GM12874 (cell line): ENCODE data around the gene GNAT2.

Source experiments
- CTCF ChIP-seq: IDR thresholded peaks from 2 replicates; pipeline ENCODE4 v1.5.1; 2011; ENCODE audit warnings: low read depth, mild to moderate bottlenecking, control low read depth, low read length, moderate library complexity; ENCODE audit not compliant: insufficient read depth

GNAT2 gene

DNA sequence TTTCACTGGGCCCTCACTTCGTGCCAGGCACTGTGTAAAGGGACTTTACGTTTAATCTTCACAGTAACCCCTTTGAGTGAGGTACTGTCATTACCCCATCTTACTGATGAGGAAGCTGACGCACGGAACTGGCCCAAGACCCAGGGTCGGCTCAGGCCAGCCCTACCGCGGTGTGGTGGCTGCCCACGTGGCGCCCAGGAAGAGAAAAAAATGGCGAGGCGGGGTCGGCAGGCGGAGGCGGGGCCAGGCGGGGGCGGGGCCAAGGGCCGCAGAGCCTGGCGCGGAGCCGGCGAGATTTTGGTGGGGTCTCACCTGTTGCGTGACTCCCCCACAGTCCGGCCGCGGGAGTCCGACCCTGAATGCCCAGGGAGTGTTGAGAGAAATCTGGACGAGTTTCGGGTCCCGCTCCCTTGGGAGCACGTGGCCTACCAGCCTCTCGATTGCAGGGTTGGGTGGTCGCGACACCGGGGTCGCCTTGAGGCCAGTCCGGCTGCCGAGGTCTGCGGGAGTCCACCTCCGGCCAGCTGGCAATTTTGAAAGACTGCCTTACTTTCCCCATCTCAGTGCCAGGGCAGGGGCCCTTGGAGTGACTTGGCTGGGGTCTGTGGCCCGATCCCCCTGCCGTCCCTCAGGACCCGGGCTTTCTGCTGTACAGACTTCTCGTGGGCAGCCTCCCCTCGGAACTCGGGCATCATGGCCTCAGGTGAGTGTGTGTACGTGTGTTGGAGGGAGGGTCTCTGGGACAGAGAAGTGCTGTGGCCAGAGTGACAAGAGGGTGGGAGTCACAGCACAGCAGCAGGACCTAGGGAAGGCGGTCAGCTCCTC, at the start of gene GNAT2, which contains the start of gene AMPD2:
TSS of gene GNAT2 (minus strand) at position 41 of the 825 bp plus-strand sequence. CDS start 6,746 bp downstream, outside the sequence.
TSS of gene AMPD2 (plus strand) at position 262 of the 825 bp plus-strand sequence. CDS start 1,339 bp downstream, outside the sequence.
- no peak for TF ChIP-seq CTCF

- TF ChIP-seq CTCF = no peak
Measured at GRCh38 chr1:109668123-109668775, 48.8 kb upstream of the GNAT2 start.

DNA sequence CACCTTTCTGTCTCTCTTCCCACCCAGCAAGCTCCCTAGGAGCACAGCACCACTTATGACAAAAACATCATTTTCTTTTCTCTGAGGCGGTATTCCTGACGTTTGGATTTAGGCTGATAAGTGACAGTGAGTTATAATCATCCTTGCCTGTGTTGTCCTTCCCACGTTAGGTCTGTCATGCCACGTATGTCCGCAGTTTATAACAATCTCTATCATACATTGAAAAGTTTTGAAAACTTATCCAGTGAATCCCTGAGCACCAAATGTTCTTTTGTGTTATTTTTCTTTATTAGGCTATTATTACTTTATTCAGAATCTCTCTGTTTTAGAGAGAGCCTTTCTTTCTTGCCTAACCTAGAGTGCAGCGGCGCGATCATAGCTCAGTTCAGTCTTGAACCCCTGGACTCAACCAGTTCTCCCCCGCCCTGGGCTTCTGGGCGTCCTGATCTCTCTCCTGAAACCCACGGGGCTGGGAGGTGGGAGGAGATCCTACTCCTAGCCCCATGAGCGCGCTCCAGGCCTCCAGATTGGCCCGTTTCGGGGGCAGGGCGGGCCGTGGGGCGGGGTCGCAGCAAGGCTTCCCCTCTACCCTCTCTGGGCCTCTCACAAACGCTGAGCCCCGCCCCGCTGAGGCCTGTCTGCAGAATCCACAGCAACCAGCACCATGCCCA, 48.2 kb upstream of the GNAT2 start, which contains the start of gene GSTM2:
TSS of gene GSTM2 (plus strand) at position 606 of the 671 bp plus-strand sequence. CDS start at position 665, 59 bp downstream.
- no peak for TF ChIP-seq CTCF

DNA sequence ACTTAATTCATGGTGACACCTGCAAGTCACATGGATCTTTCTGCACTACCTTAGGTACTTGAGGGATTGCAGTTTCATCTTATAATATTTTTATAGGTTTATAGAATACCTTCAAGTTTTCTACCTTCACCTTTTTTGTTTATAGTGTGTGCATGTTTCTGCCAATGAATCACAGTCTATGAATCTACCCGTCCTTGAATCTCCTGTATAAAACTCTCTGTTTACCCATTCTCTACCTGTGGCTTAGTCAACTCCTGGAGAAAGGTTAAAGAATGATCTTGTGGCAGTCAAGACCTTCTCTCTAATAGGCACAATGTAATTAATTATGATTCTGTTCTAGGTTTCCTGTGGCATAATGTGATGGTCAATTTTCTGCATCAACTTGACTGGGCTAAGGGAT, 45.3 kb upstream of the GNAT2 start:
- no peak for TF ChIP-seq CTCF

GRCh38 chr1:109661391-109661790, 42.0 kb upstream of the GNAT2 start:
- TF ChIP-seq CTCF = no peak

- TF ChIP-seq CTCF = no peak
Measured at GRCh38 chr1:109659997-109660690, 40.7 kb upstream of the GNAT2 start.
